ENCODE data around the gene APOD.

Gene APOD

GRCh38 chr3:195548987-195549386, 34.8 kb downstream of the APOD start:
- H3K4me3 ChIP-seq (ENCODE audit: low read depth, low read length) = no peak overlapping the region
- TF ChIP-seq MYC (IDR thresholded peaks at IDR 0.05; ENCODE audit: low read depth, low read length) (no peak), POLR2A (IDR thresholded peaks at IDR 0.05; ENCODE audit: extremely low read depth, insufficient read length) (no peak), CTCF (IDR thresholded peaks at IDR 0.05; ENCODE audit: low read depth, low read length) (no peak), MAX (IDR thresholded peaks at IDR 0.05; ENCODE audit: low read depth, low read length) (no peak)
- DNase-seq (ENCODE audit: low read depth) = no peak

- TF ChIP-seq POLR2A (IDR thresholded peaks at IDR 0.05; ENCODE audit: extremely low read depth, insufficient read length) (no peak), MYC (IDR thresholded peaks at IDR 0.05; ENCODE audit: low read depth, low read length) (no peak), CTCF (IDR thresholded peaks at IDR 0.05; ENCODE audit: low read depth, low read length) (no peak), MAX (IDR thresholded peaks at IDR 0.05; ENCODE audit: low read depth, low read length) (no peak)
- DNase-seq (ENCODE audit: low read depth) = no peak
- no peak overlapping the region for H3K4me3 ChIP-seq (ENCODE audit: low read depth, low read length)
These were observed 35.2 kb downstream of the APOD start for GRCh38 chr3:195548501-195548900.

- DNase-seq (ENCODE audit: low read depth) = no peak
- TF ChIP-seq MAX (IDR thresholded peaks at IDR 0.05; ENCODE audit: low read depth, low read length) (no peak), CTCF (IDR thresholded peaks at IDR 0.05; ENCODE audit: low read depth, low read length) (no peak), POLR2A (IDR thresholded peaks at IDR 0.05; ENCODE audit: extremely low read depth, insufficient read length) (no peak), MYC (IDR thresholded peaks at IDR 0.05; ENCODE audit: low read depth, low read length) (no peak)
- H3K4me3 ChIP-seq (ENCODE audit: low read depth, low read length) = no peak overlapping the region
These were observed 35.7 kb downstream of the APOD start for GRCh38 chr3:195548006-195548405.

- TF ChIP-seq CTCF (IDR thresholded peaks at IDR 0.05; ENCODE audit: low read depth, low read length) = no peak
- TF ChIP-seq MAX (IDR thresholded peaks at IDR 0.05; ENCODE audit: low read depth, low read length) = no peak
- TF ChIP-seq MYC (IDR thresholded peaks at IDR 0.05; ENCODE audit: low read depth, low read length) = no peak
- no peak for TF ChIP-seq POLR2A (IDR thresholded peaks at IDR 0.05; ENCODE audit: extremely low read depth, insufficient read length)
- no peak for DNase-seq (ENCODE audit: low read depth)
- H3K4me3 ChIP-seq (ENCODE audit: low read depth, low read length) = no peak overlapping the region
These were observed 37.6 kb downstream of the APOD start for GRCh38 chr3:195546130-195546560.

- no peak overlapping the region for H3K4me3 ChIP-seq (ENCODE audit: low read depth, low read length)
- no peak for DNase-seq (ENCODE audit: low read depth)
- TF ChIP-seq MAX (IDR thresholded peaks at IDR 0.05; ENCODE audit: low read depth, low read length) (no peak), CTCF (IDR thresholded peaks at IDR 0.05; ENCODE audit: low read depth, low read length) (no peak), MYC (IDR thresholded peaks at IDR 0.05; ENCODE audit: low read depth, low read length) (no peak), POLR2A (IDR thresholded peaks at IDR 0.05; ENCODE audit: extremely low read depth, insufficient read length) (no peak)
These were observed 39.1 kb downstream of the APOD start for GRCh38 chr3:195544634-195545033.

GRCh38 chr3:195544230-195544536, 39.6 kb downstream of the APOD start:
- TF ChIP-seq POLR2A (IDR thresholded peaks at IDR 0.05; ENCODE audit: extremely low read depth, insufficient read length) (no peak), CTCF (IDR thresholded peaks at IDR 0.05; ENCODE audit: low read depth, low read length) (no peak), MYC (IDR thresholded peaks at IDR 0.05; ENCODE audit: low read depth, low read length) (no peak), MAX (IDR thresholded peaks at IDR 0.05; ENCODE audit: low read depth, low read length) (no peak)
- no peak overlapping the region for H3K4me3 ChIP-seq (ENCODE audit: low read depth, low read length)
- DNase-seq (ENCODE audit: low read depth) = no peak
